Measurements from ENCODE around the gene CCDC34. TPM values are rescaled to one million over a fixed set of nuclear protein-coding genes. Genes with fewer than 3 reads are reported as not detected.

CCDC34 gene
- total RNA-seq, 4 donors from 2014 or later, result 1.8 to 4.7 (median 3.0) TPM

GRCh38 chr11:27358296-27358695 lies 4.7 kb downstream of the CCDC34 start:
- no peak for TF ChIP-seq CTCF (IDR thresholded peaks at IDR 0.05; ENCODE audit: low read depth)

GRCh38 chr11:27357250-27357649 lies 5.8 kb downstream of the CCDC34 start:
- no peak for TF ChIP-seq CTCF (IDR thresholded peaks at IDR 0.05; ENCODE audit: low read depth)

- no peak for TF ChIP-seq CTCF (IDR thresholded peaks at IDR 0.05; ENCODE audit: low read depth)
Observed at GRCh38 chr11:27356624-27357222, 6.3 kb downstream of the CCDC34 start.

- no peak for TF ChIP-seq CTCF (IDR thresholded peaks at IDR 0.05; ENCODE audit: low read depth)
Observed at GRCh38 chr11:27355575-27356104, 7.4 kb downstream of the CCDC34 start.

- no peak for TF ChIP-seq CTCF (IDR thresholded peaks at IDR 0.05; ENCODE audit: low read depth)
Observed at GRCh38 chr11:27354359-27354965, 8.6 kb downstream of the CCDC34 start.

GRCh38 chr11:27353593-27354358 lies 9.2 kb downstream of the CCDC34 start:
- no peak for TF ChIP-seq CTCF (IDR thresholded peaks at IDR 0.05; ENCODE audit: low read depth)

GRCh38 chr11:27352781-27353180 lies 10.2 kb downstream of the CCDC34 start:
- TF ChIP-seq CTCF (IDR thresholded peaks at IDR 0.05; ENCODE audit: low read depth), result no peak

Measured in subcutaneous adipose tissue (tissue), 4 donors.